Measurements from ENCODE around the gene FXYD6.

The FXYD6 gene

DNA sequence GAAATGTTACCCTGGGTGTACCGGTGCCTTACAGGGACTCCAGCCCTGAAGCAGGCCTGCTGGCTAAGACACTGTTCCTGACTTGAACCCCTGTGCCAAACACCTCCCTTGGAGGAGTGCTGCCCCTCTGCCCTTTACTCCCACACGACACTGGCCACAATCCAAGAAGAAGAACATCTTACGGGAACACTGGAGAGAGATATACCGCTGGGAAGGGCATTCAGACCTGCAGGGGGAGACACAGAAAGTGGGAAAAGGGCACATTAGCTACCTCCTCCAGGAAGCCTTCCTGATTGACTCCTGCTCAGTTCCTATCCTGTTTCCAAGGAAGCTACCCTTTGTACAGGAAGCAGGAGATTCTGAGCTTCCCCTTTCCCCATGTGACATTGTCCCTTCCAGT is 34.1 kb upstream of the FXYD6 start:
- no peak for DNase-seq

DNA sequence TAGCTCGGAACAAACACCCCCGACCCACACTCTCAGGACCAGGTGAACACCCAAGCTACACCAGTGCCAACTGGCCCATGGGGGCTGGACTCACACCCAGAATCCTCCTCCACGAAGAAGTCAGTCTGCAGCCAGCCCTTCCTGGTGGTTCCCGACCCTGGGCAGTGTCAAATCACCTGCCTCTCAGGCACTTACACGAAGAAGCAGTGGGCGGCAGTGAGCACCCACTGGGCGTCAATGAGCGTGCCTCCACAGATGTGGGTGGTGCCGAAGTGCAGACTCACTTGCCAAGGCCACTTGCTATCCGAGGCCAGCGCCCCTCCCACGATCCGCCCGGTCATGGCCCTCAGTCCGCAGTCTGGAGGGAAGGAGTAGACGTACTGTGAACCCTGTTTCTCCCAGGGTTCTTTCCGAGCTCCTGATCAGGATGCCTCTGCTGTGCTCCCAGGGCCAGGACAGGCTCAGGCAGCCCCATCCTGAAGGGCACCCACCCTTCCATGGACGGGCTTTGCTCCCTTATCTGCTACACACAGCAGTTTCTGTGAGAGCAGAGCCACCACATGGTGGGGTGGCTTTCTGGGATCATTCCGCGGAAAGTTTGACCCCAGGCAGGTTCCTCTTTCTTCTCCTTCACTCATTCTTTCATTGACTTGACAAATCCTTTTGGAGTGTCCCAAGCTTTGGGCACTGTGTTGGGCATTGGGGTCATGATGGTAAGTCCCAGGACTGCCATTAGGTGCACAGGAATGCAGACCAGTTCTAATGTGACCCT is 33.3 kb upstream of the FXYD6 start:
- DNase-seq: no peak

DNA sequence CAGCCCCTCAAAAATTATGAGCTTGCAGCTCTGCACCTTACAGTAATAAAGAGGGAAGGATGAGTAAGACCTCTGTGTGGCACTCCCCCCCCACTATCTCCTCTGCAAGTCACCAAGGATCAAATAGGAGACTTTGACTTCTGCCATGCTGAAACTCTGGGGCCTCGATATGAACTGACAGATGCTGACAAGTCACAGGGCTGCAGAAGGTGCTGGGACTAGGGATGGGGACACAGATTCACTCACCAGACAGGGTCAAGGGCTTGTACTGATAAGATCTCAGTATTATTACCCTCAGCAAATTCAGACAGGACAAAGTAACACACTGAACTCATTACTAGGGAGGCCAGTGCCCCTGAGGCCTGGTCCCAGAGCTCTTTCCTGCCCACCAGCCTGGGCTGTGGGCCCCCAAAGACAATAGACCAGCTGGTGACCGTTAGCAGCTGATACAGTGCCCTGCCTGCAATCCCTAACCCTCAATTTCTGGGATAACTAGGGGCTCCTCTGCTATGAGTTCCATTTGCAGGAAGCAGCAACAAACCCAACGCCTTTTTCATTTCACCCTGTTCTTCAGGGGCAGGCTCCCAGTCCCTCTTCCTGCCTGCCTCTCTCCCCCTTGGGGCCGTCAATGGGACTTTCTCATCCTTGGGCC is 32.6 kb upstream of the FXYD6 start:
- DNase-seq: peak in 1 of 2 donors; percentile 18

DNA sequence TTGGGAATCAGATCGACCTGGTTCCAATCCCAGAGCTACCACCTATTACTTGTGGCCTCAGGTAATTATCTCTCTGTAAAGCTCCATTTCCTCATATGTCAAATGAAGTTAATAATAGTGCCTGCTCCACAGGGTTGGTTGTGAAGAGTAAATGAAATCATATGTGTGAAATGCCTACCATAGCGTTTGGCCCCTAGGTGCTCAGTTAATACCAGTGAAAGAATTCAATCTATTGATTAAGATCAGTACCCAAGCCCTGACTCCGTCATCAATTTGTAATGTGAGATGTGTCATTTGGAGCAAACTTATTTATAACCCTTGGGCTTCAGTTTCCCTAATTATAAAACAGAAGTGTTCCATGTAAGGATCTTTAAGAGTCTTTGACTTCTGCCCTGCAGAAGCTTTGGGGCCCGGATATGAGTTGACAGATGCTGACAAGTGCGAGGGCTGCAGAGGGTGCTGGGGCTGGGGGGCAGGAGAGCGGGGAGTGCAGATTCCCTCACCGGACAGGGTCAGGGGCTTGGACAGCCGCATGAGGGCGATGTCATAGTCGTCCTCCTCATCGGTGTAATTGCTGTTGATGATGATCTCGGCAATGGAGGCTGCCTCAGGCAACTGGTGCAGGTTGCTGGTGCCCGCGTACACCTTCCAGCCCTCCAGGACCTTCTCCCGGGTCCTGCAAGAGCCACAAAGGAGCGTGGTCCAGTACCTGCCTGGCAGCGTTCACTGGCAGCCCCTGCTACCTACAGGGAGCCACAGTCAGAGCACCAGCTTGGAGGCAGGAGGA is 31.8 kb upstream of the FXYD6 start:
- peak in 1 of 2 donors; percentile 36 for DNase-seq

DNA sequence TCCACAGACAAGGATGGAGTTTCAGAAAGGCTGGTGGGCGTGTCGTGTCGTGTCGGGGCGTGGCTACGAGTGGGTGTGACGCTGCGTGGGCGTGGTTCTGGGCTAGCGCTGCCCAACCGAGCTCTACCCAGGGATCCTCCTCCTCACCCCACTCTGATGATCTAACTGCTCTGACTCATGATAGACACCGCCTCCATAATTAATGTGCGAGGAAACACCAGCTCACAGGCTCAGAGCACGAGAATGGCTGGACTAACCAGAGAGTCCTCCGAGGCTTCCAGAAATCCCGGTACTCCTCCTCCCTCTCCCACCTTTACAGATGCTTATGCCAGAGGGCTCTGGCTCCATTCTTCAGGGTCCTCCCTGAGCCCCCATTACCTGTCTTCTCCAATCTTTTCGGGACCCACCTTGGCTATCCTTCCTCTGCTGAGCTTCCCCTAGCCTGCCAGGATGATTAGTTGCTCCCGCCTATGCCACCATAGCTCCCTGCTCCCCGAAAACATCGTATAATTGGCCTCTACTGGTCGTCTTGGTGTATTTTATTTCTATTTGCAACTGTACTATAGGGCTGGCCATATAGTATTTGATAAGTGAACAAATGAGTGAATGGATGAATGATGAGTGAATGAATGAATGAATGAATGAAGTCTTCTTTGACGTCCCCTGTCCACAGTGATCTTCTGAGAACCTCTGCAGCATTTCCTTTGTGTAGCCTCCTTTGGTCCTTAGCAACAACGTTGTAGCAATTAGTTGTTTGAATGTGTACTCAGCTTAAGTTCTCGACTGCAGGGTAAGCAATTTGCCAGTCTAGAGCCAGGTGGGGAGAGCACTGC is 31.0 kb upstream of the FXYD6 start:
- DNase-seq: peak; percentile 97 to 98

DNA sequence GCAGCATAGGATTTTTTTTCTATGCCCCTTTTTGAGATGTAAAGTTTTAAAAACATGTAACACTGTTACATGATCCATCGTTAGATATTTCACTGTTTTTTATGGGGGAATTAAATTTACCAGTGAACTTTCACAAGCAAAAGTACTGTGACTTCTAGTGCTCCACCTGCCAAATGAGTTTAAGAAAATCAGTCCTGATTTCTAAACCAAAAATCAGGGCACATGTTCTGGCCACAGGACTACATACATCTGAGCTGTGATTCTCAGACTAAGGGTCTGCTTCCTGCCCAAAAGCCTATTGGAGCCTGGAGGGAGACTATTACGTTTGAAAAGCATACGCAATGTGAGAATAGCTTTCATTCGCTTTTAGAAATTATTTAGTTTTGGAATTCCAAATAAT is 30.3 kb upstream of the FXYD6 start:
- DNase-seq: no peak

DNA sequence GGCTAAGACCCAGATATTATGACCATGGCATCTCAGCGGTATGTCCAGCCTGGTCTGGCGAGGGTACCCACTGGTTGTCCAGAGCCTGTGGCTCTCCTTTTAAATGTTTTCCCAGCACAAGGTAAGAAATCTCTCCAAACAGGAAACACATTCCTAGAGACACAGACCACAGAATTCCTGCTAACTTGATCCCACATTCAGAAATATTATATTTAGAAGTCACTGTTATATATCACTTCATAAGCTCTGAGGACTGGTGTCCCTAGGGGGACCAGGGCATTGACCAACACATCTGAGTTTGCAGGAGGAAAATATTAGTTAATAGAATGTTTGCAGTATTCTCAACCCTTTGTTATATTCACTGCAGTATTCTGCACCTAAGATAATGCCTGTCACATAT is 29.7 kb upstream of the FXYD6 start:
- DNase-seq: no peak

DNA sequence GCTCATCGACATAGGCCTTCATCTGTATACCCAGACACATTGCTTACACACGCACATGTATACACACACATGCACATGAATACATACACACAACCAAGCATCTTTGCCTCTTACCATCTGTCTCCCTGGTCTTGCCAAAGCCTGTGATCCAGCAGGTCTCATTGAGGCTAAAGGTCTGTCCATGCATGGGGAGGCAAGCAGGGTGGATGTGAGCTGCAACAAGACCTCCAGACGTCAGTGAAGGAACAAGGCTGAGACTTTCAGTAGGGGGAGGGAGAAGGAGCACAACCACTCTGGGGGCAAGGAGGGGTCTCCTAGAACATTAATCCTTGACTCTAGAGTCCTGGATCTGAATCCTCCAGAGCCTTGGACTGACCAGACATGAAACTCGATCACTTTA is 29.1 kb upstream of the FXYD6 start:
- DNase-seq: no peak

DNA sequence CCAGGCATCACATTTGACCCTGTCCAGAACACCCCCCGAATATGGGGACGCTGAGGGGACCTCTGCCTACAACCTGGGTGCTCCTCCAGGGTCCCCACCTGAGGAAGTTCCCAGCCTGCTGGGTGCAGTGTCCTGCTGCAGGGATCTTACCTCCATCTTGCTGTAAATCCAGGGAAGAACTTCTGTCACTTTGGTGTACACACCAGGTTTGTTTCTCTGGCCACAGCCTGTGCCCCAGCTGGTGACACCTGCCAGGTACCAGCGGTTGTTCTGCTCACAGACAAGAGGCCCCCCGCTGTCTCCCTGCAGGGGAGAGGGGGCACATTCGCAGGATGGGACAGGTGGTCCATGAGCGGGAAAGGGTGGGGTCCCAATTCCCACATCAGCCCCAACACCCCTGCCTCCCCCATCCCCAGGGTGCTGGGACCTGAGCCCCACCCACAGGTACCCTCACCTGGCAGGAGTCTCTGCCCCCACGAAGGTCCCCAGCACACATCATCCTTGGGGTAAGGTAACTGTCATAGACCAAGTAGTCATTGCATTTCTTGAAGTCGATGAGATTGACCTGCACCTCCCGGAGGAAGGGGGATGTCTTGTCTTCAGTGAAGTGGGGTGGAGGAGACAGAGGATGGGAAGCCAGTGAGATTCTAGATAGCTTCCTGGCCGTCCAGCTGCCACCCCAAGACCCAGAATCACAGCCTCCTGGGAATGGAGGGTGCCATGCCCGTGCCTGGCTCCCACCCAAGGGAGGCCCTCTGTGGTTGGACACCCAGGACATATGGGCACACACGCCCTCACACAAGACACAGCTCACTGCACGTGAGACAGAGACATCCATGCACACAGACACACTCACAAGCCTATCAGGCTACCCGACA is 27.3 kb upstream of the FXYD6 start:
- DNase-seq: no peak

DNA sequence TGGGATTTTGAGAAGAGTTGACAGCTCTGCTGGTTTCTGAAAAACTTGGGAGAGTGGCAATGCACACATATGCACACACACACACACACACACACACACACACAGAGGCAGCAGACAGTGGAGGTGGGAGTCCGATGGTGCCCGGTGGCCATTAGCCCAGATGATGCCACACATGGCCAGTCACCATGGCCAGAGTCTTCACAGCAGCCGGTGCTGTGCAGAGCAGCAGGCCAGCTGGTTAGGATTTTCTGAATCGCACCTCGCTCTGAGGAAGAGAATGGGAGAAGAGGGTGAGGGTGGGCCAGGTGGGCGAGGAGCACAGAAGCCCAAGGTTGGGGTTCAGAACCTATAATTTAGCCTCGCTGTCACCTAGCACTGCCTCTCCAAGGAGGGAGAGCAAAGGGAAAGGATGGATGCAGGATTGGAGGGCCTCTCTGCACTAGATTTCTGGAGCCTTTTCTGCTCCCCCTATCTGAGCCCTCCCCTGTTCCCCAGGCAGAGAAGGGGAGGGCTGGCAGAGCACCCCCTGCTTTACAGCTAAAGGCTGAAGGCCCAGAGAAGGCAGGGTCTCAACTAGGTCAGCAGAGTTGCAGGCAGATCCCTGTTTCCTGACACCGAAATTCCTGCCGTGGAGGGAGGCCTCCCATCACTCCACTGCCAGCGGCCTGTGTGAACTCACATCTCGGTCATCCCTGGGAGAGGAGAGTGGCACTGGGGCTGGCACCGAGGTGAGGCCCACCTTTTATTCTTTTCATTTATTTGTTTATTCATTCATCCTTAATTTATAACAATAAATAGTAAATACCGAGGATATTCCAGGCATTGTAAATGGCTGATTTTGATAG is 25.8 kb upstream of the FXYD6 start:
- DNase-seq: no peak

DNA sequence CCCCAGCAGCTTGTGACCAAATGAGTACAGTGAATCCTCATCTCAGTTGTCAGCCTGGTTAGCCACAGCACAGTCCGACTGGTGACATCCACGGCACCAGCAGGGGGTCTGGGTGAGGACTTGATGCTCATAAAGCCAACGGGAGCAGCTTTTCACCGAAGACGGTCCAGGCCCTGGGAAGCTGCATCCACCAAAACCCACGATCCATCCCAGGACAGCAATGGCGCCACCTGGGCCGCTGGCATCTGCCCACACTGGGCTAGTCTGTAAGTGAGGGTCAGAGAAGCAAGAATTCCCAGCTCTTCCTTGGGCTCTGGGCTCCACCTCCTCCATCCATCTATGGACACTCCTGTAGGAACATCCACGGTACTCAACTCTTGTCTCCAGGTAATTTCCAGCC is 25.1 kb upstream of the FXYD6 start:
- no peak for DNase-seq

DNA sequence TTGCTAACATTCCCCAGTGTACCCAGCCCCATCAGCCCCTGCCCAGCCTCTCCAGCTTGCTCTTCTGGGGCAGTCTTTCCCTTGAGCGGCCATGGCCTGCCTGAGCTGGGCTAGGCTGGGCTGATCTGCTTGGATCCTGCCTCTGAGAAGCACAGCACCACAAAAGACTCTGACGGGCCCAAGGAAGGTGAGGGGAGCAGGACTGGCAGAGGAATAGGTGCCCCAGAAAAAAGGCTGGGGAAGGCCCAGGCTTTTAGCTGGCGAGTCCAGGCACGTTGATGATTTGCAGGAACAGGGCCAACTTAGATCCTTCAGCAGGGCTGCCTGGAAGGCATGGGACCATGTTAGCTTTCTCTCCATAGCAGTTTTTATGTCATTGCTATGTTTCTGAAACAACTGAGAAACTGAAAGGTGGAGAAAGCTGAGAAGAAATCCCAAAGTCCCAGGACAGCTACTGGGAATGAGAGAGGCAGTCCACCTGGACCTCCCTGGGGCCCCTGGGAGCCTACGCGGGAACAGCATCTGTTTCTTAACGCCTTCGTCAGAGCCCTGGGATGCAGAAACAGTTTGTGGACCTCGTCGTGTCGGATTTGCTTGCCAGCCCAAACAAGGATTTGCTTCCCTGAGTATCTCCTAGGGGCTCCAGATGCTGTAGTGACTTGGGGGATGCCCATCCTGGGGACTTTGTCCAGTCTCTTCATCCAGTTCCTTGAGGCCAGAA is 24.4 kb upstream of the FXYD6 start:
- DNase-seq: no peak

DNA sequence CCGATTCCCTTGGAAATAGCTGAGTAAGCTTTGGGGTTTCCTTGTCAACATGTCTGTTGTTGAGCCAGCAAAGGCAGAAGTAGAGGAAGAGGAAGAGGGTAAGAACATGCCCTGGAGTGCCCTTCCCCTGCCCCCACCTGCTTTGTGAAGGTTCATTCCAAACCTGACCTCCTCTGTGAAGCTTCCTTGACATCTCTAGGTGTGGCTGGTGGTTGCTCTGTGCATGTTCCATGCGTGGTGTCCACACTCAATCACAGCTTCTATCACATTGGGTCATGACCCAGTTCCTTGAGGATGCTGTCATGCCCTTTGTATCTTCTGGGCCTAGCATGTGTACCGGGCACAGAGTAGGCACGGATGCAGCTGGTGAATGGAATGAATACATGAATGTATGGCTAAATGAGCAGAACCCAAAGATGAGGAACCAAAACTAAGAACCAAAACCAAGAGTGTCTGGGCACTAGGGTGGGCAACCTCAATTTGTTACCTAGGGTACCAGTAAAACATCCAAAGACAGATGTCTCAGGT is 23.7 kb upstream of the FXYD6 start:
- peak; percentile 37 to 40 for DNase-seq

DNA sequence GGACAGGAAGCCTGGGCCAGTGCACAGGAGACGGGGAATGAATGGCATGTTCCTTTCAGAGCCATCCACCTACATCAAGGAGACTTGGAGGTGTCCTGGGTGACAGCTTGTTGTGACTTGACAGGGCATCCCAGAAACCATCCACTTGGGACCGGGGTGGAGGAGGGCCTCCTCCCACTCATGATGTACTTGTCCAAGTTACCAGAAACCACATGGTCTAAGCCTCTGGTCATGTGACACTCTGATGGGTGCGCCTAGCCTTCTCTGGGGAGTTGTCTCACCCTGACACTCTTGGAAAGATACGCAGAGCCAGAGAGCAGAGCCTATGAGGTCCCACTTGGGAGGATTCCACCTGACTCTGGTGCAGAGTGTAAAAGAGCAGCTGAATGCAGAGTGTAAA is 21.6 kb upstream of the FXYD6 start:
- no peak for DNase-seq

DNA sequence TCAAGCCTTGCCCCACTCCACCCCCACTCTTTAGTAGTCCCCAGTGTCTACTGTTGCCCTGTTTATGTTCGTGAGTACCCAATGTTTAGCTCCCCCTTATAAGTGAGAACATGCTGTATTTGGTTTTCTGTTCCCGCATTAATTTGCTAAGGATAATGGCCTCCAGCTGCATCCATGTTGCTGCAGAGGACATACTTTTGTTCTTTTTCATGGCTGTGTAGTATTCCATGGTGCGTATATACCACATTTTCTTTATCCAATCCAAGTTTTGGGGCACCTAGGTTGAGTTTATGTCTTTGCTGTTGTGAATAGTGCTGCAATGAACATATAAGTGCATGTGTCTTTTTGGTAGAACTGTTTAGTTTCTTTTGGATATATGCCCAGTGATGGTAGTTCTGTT is 16.2 kb upstream of the FXYD6 start:
- no peak for DNase-seq

DNA sequence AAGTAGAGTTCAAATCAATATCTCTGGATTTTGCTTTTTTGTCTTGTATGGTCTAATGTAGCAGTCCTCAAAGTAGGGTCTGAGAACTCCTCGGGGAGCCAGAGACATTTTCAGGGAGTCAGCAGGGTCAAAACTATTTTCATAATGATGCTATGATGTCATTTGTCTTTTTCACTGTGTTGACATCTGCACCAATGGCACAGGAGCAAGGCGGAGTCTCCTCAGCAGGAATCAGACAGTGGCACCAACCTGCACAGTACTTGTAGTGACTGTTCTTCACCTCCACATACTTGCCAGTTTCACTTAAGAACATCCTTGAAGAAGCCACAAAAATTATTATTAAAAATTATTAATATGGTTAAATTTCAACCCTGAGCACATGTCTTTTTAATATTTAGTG is 14.9 kb upstream of the FXYD6 start:
- no peak for DNase-seq

DNA sequence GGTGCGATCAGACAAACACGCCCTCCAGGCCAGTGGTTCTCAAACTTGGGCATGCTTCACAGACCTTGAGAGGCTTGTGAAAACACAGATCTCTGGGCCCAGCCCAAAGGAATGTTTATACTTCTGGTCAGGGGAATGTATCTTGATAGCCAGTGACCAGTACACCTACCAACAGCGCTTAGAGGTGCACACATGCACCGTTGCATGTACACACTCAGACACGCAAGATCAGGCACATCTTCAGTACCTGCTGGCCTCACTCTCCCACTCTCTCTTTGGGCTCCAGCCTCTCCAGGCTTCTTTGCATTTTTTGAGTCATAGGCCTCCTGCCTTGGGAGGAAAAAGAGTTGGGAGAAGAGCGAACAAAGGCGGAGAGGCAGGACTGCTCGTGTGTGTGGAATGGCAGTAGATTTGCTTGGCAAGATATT is 11.7 kb upstream of the FXYD6 start:
- no peak for DNase-seq

DNA sequence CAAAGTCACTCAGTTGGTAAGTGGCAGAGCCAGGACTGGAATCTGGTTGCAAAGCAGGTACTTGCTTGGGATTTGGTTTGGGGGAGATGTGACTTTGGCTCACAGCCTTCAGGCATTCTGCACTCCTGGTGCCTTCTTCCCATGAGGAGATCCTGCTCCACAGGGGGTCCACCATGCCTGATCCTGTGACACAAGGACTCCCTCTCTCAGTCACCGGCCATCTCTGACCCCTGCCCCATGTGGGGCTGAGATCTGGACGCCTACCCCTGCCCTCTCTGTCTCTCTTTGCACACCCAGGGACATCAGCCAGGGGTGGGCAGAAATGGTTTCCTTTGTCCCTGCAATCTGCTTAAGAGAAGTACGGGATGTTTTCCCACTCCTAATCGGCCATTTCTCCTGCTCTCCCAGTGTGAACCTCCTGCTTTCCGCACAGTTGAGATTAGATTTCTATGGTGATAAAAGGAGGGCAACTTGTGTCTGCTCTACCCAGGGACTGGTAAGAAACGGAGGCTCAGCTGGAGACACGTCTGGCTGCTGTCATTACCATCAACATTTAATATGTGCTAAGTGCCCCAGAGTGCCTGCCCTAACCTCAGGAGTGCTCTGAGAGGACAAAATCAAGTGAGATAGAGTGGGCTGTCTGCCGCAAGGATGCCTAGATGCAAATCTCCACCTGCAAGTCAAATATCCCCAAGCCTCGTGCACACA is 11.1 kb upstream of the FXYD6 start:
- no peak for DNase-seq

DNA sequence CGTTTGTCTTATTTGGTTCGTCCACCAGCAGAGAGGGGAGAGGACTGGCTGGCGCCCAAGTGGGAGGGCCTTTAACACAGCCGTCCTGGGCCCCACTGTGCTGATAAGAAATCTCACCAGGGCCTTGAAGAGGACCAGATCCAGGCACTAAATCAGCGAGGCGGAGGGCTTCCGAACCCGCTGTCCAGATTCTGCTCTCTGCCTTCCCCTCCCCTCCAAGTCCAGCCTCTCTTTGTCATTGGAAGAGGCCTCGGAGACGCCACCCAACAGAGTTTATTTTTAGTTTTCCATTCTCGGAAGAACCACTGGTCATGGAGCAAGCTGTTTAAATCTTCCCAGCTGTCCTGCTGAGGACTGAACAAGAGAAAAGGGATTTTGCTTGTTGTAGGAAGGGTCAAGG is 9.3 kb upstream of the FXYD6 start:
- DNase-seq: no peak

Data from inflammatory macrophage (primary cell).